T-cell (primary cell): Measurements from ENCODE around the gene USE1. TPM values are rescaled to one million over a fixed set of nuclear protein-coding genes. Genes with fewer than 3 reads are reported as not detected.

Source experiments
- ATAC-seq, 4 experiments: fragments of 200-7000 bp in 3 of 4; fragments of 150-1000 bp in 1 of 4; cut with Tn5 transposase; replicated peaks in 1 of 4; 1 replicate in 3 of 4; 2 replicates in 1 of 4; pipeline ENCODE4 v1.10.0; 2021; ENCODE audit warnings: moderate library complexity in 3 of 4, mild to moderate bottlenecking in 2 of 4, moderate number of reproducible peaks in 1 of 4
- CTCF ChIA-PET, 2 donors: fragments of 300-600 bp; sonication (Branson Sonifier 250); formaldehyde crosslinking; loops; one replicate each; lab custom pipeline; 2022; ENCODE audit warnings: antibody characterized with exemption in 2 of 2; lab: Charles Lee
- POLR2A ChIA-PET, 2 donors: fragments of 300-600 bp; sonication (Branson Sonifier 250); formaldehyde crosslinking; loops; one replicate each; lab custom pipeline; 2022; ENCODE audit warnings: antibody characterized with exemption in 2 of 2; lab: Charles Lee
- DNase-seq, 35 experiments: peaks; one replicate each; pipeline versions ENCODE4 v3.0.0 to v3.0.0-alpha.2; 2013 to 2023
- H3K27ac ChIP-seq: one replicate; pipeline ENCODE4 v1.5.1; 2013; ENCODE audit warnings: low read length
- H3K27me3 ChIP-seq, 2 experiments: replicated peaks in 1 of 2; 1 replicate in 1 of 2; 2 replicates in 1 of 2; pipeline versions ENCODE4 v1.6.1 to v1.7.0; 2013; ENCODE audit warnings: low read length in 1 of 2, mixed read lengths in 1 of 2; ENCODE audit not compliant: control insufficient read depth in 2 of 2, insufficient read depth in 2 of 2; ENCODE audit errors: extremely low read depth in 1 of 2
- H3K36me3 ChIP-seq, 2 donors: 1 replicate in 1 of 2; 2 replicates in 1 of 2; pipeline versions ENCODE4 v1.6.1 to v1.7.0; 2013; ENCODE audit warnings: low read length in 1 of 2; ENCODE audit not compliant: control insufficient read depth in 2 of 2, insufficient read depth in 1 of 2; ENCODE audit errors: extremely low read depth in 1 of 2
- H3K4me1 ChIP-seq, 2 experiments: 1 replicate in 1 of 2; 2 replicates in 1 of 2; pipeline versions ENCODE4 v1.6.1 to v1.7.0; 2013; ENCODE audit warnings: low read length in 2 of 2, mixed read lengths in 1 of 2; ENCODE audit not compliant: insufficient read depth in 2 of 2, control insufficient read depth in 1 of 2; ENCODE audit errors: extremely low read depth in 1 of 2
- H3K4me3 ChIP-seq, 2 donors: 1 replicate in 1 of 2; 2 replicates in 1 of 2; pipeline versions ENCODE4 v1.5.1 to v1.7.0; 2013; ENCODE audit warnings: mild to moderate bottlenecking in 2 of 2, low read length in 1 of 2, moderate library complexity in 1 of 2; ENCODE audit not compliant: control insufficient read depth in 1 of 2; ENCODE audit errors: extremely low read depth in 1 of 2
- H3K9me3 ChIP-seq: 2 replicates; pipeline ENCODE4 v1.7.0; 2013
- H3K27ac Mint-ChIP-seq, 2 donors: one replicate each; pipeline ENCODE4 v1.8.0; 2020 to 2021; ENCODE audit warnings: mild to moderate bottlenecking in 2 of 2, mixed read lengths in 2 of 2
- H3K27me3 Mint-ChIP-seq, 2 donors: one replicate each; pipeline ENCODE4 v1.8.0; 2021 to 2022; ENCODE audit warnings: mixed read lengths in 2 of 2
- H3K36me3 Mint-ChIP-seq: one replicate; pipeline ENCODE4 v1.8.0; 2021; ENCODE audit warnings: mixed read lengths
- H3K4me1 Mint-ChIP-seq, 3 donors: one replicate each; pipeline ENCODE4 v1.8.0; 2020 to 2022; ENCODE audit warnings: mixed read lengths in 3 of 3, mild to moderate bottlenecking in 1 of 3
- H3K4me3 Mint-ChIP-seq, 3 donors: one replicate each; pipeline ENCODE4 v1.8.0; 2020 to 2022; ENCODE audit warnings: mild to moderate bottlenecking in 3 of 3, mixed read lengths in 3 of 3, moderate library complexity in 3 of 3
- H3K9me3 Mint-ChIP-seq, 3 donors: one replicate each; pipeline ENCODE4 v1.8.0; 2020 to 2022; ENCODE audit warnings: mixed read lengths in 3 of 3
- WGBS: methylation state at CpG from one replicate; pipeline ENCODE4 v1.1.5; 2013; ENCODE audit warnings: missing lambda C conversion rate; ENCODE audit not compliant: insufficient coverage; 5-methylcytosine and 5-hydroxymethylcytosine counted together
- total RNA-seq, 35 experiments: library from RNA in 6 of 35; stranded (reverse) in 6 of 35; fragments of 120-200 nt in 1 of 35; gene quantifications; one replicate each; pipeline versions ENCODE4 v1.2.1 to v1.2.4 and lab custom pipeline; 2013 to 2026

The USE1 gene
- total RNA-seq, 5 donors from 2014 or later (not counting 1 experiment from before 2014, with no cell fraction given) = 23.8 to 45.2 (median 38.6) TPM

- no peaks in the 10 kb centered on the region for H3K9me3 Mint-ChIP-seq
- peaks cover 2 to 13% of the 10 kb centered on the region in 2 experiments for H3K4me1 ChIP-seq
- no peaks in the 10 kb centered on the region for H3K9me3 ChIP-seq
- H3K4me1 Mint-ChIP-seq = peaks cover 4 to 6% (median 5%) of the 10 kb centered on the region in 3 donors
- ATAC-seq (no peak), DNase-seq (no peak)
- no peaks in the 10 kb centered on the region for H3K27me3 Mint-ChIP-seq
- 98% methylated on average over 5 of the region's 10 CpGs for WGBS
- H3K27me3 ChIP-seq = no peaks in the 10 kb centered on the region
- H3K27ac Mint-ChIP-seq = no peak overlapping the region
- H3K4me3 Mint-ChIP-seq = no peak overlapping the region
- POLR2A ChIA-PET = no interaction called here
- peaks cover 33 to 49% of the 10 kb centered on the region in 2 donors for H3K36me3 ChIP-seq
- CTCF ChIA-PET = interaction anchor here in 1 of 2 donors (0.7 kb wide), 1 partner anchor 409 kb away, joined by 4 read pairs; no protein-coding TSS in a partner anchor
- peaks cover 23% of the 10 kb centered on the region for H3K36me3 Mint-ChIP-seq
- no peak overlapping the region for H3K27ac ChIP-seq
- H3K4me3 ChIP-seq = no peak overlapping the region
Observed at GRCh38 chr19:17178291-17178690, 36.9 kb upstream of the USE1 start.

GRCh38 chr19:17180997-17181702 lies 34.0 kb upstream of the USE1 start:
- ChIA-PET CTCF (interaction anchor here in 1 of 2 donors (0.6 to 0.8 kb wide), 2 partner anchors 33 to 113 kb away, joined by 4 read pairs; no protein-coding TSS in a partner anchor), POLR2A (no interaction called here)
- Histone ChIP-seq H3K9me3 (no peaks in the 10 kb centered on the region), H3K27me3 (no peaks in the 10 kb centered on the region), H3K4me3 (no peak overlapping the region), H3K4me1 (peaks cover 13 to 40% of the 10 kb centered on the region in 2 experiments), H3K36me3 (peaks cover 26 to 34% of the 10 kb centered on the region in 2 donors), H3K27ac (no peak overlapping the region)
- no peaks in the 10 kb centered on the region for H3K27me3 Mint-ChIP-seq
- no peak overlapping the region for H3K4me3 Mint-ChIP-seq
- no peaks in the 10 kb centered on the region for H3K9me3 Mint-ChIP-seq
- ATAC-seq (no peak), DNase-seq (no peak)
- H3K27ac Mint-ChIP-seq = peak overlapping the region in 1 of 2 donors; percentile 44
- peaks cover 20% of the 10 kb centered on the region for H3K36me3 Mint-ChIP-seq
- H3K4me1 Mint-ChIP-seq = peaks cover 22 to 27% (median 23%) of the 10 kb centered on the region in 3 donors
- WGBS = 94% methylated on average over 20 of the region's 22 CpGs

GRCh38 chr19:17183271-17183761 lies 31.8 kb upstream of the USE1 start:
- POLR2A ChIA-PET = interaction anchor here in 1 of 2 donors (1.5 kb wide), 1 partner anchor 57 kb away, joined by 5 read pairs; no protein-coding TSS in a partner anchor
- Histone ChIP-seq H3K4me1 (peaks cover 13 to 40% of the 10 kb centered on the region in 2 experiments), H3K4me3 (peak overlapping the region; percentile 41 to 66), H3K9me3 (no peaks in the 10 kb centered on the region), H3K36me3 (peaks cover 21 to 40% of the 10 kb centered on the region in 2 donors), H3K27ac (peak overlapping the region; percentile 78), H3K27me3 (no peaks in the 10 kb centered on the region)
- ATAC-seq (peak; percentile 24 to 42 (median 30)), DNase-seq (peak in 13 of 35 experiments; percentile 6 to 43 (median 17))
- H3K27ac Mint-ChIP-seq = peak overlapping the region; percentile 98 to 99
- H3K36me3 Mint-ChIP-seq = peaks cover 21% of the 10 kb centered on the region
- peaks cover 22 to 28% (median 23%) of the 10 kb centered on the region in 3 donors for H3K4me1 Mint-ChIP-seq
- H3K9me3 Mint-ChIP-seq = no peaks in the 10 kb centered on the region
- no peaks in the 10 kb centered on the region for H3K27me3 Mint-ChIP-seq
- WGBS = 51% methylated on average over 8 of the region's 14 CpGs
- CTCF ChIA-PET = interaction anchor here (1.0 to 2.0 kb wide), 3 partner anchors 52 to 116 kb away, joined by 6 to 9 read pairs (median 9); no protein-coding TSS in a partner anchor
- H3K4me3 Mint-ChIP-seq = peak overlapping the region; percentile 84 to 89 (median 85)

GRCh38 chr19:17183858-17184321 lies 31.3 kb upstream of the USE1 start:
- peaks cover 13 to 40% of the 10 kb centered on the region in 2 experiments for H3K4me1 ChIP-seq
- H3K27ac ChIP-seq = peak overlapping the region; percentile 78
- peak overlapping the region; percentile 41 to 66 for H3K4me3 ChIP-seq
- no peaks in the 10 kb centered on the region for H3K27me3 Mint-ChIP-seq
- H3K9me3 Mint-ChIP-seq = no peaks in the 10 kb centered on the region
- peak overlapping the region; percentile 98 to 99 for H3K27ac Mint-ChIP-seq
- peaks cover 22 to 28% (median 23%) of the 10 kb centered on the region in 3 donors for H3K4me1 Mint-ChIP-seq
- ChIA-PET CTCF (interaction anchor here (1.0 to 2.0 kb wide), 3 partner anchors 52 to 117 kb away, joined by 6 to 9 read pairs (median 9); no protein-coding TSS in a partner anchor), POLR2A (interaction anchor here in 1 of 2 donors (1.5 kb wide), 1 partner anchor 58 kb away, joined by 5 read pairs; no protein-coding TSS in a partner anchor)
- H3K9me3 ChIP-seq = no peaks in the 10 kb centered on the region
- H3K4me3 Mint-ChIP-seq = peak overlapping the region; percentile 84 to 89 (median 85)
- peaks cover 21% of the 10 kb centered on the region for H3K36me3 Mint-ChIP-seq
- ATAC-seq (peak; percentile 67 to 77 (median 72)), DNase-seq (peak in 15 of 35 experiments; percentile 8 to 59 (median 17))
- peaks cover 17 to 44% of the 10 kb centered on the region in 2 donors for H3K36me3 ChIP-seq
- 6% methylated on average over 5 of the region's 11 CpGs for WGBS
- no peaks in the 10 kb centered on the region for H3K27me3 ChIP-seq

GRCh38 chr19:17184371-17184841 lies 30.8 kb upstream of the USE1 start:
- Mint-ChIP-seq H3K27me3 (no peaks in the 10 kb centered on the region), H3K36me3 (peaks cover 21% of the 10 kb centered on the region)
- H3K36me3 ChIP-seq = peaks cover 20 to 50% of the 10 kb centered on the region in 2 donors

GRCh38 chr19:17185590-17185989 lies 29.6 kb upstream of the USE1 start:
- Histone ChIP-seq H3K36me3 (peaks cover 20 to 58% of the 10 kb centered on the region in 2 donors), H3K27ac (no peak overlapping the region), H3K9me3 (no peaks in the 10 kb centered on the region), H3K4me3 (no peak overlapping the region), H3K27me3 (no peaks in the 10 kb centered on the region), H3K4me1 (peaks cover 13 to 40% of the 10 kb centered on the region in 2 experiments)
- WGBS = 93% methylated on average over 5 of the region's 8 CpGs
- Mint-ChIP-seq H3K27me3 (no peaks in the 10 kb centered on the region), H3K36me3 (peaks cover 20% of the 10 kb centered on the region), H3K9me3 (no peaks in the 10 kb centered on the region), H3K27ac (no peak overlapping the region), H3K4me1 (peaks cover 22 to 28% (median 23%) of the 10 kb centered on the region in 3 donors), H3K4me3 (no peak overlapping the region)
- CTCF ChIA-PET = no interaction called here
- POLR2A ChIA-PET = no interaction called here
- DNase-seq (no peak), ATAC-seq (no peak)

More at GRCh38 chr19:17184371-17184841, 30.8 kb upstream of the USE1 start:
- DNase-seq (peak in 34 of 35 experiments; percentile 26 to 74 (median 50)), ATAC-seq (peak; percentile 90 to 97 (median 96))
- POLR2A ChIA-PET = interaction anchor here (0.6 to 1.5 kb wide), 2 partner anchors 59 to 93 kb away, joined by 3 to 5 read pairs; no protein-coding TSS in a partner anchor
- no peaks in the 10 kb centered on the region for H3K9me3 ChIP-seq
- Mint-ChIP-seq H3K27ac (peak overlapping the region; percentile 98 to 99), H3K4me1 (peaks cover 22 to 28% (median 23%) of the 10 kb centered on the region in 3 donors), H3K4me3 (peak overlapping the region; percentile 84 to 89 (median 85)), H3K9me3 (no peaks in the 10 kb centered on the region)
- WGBS = 13% methylated on average over 8 of the region's 12 CpGs
- CTCF ChIA-PET = interaction anchor here in 1 of 2 donors (1.4 to 2.0 kb wide), 2 partner anchors 51 to 58 kb away, joined by 6 to 9 read pairs; no protein-coding TSS in a partner anchor
- H3K27me3 ChIP-seq = no peaks in the 10 kb centered on the region
- peak overlapping the region; percentile 78 for H3K27ac ChIP-seq
- peak overlapping the region; percentile 41 to 66 for H3K4me3 ChIP-seq
- H3K4me1 ChIP-seq = peaks cover 13 to 40% of the 10 kb centered on the region in 2 experiments
